GM18858 (cell line): ENCODE data around the gene DEPDC4.

ENCODE experiments used
- ATAC-seq: cut with Tn5 transposase; IDR thresholded peaks from one replicate; pipeline ENCODE4 v1.9.1; 2021; ENCODE audit not compliant: unreplicated experiment

DEPDC4 gene

GRCh38 chr12:100215209-100215608, 51.7 kb downstream of the DEPDC4 start:
- ATAC-seq: no peak

- no peak for ATAC-seq
Measured at GRCh38 chr12:100214518-100214917, 52.4 kb downstream of the DEPDC4 start.

GRCh38 chr12:100213016-100213891, 53.6 kb downstream of the DEPDC4 start:
- ATAC-seq: no peak

DNA sequence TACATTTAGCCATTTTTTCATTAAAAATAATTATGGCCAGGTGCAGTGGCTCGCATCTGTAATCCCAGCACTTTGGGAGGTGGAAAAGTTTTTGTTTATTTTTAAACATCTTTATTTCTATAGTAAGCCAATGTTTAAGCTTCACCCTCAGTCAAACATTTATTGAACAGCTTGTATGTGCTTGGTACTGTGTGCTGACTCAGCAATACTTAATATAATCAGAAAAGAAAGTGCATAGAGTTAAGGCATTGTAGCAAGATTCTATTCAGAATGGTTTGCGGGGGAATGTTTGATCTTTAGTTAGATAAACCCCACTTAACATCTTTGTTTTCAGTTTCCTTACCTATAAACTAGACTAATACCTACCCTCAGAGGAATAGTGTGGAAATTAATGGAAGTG, 55.2 kb downstream of the DEPDC4 start:
- no peak for ATAC-seq

GRCh38 chr12:100208834-100209233, 58.0 kb downstream of the DEPDC4 start:
- ATAC-seq: no peak

GRCh38 chr12:100207311-100207710, 59.6 kb downstream of the DEPDC4 start:
- ATAC-seq: no peak

DNA sequence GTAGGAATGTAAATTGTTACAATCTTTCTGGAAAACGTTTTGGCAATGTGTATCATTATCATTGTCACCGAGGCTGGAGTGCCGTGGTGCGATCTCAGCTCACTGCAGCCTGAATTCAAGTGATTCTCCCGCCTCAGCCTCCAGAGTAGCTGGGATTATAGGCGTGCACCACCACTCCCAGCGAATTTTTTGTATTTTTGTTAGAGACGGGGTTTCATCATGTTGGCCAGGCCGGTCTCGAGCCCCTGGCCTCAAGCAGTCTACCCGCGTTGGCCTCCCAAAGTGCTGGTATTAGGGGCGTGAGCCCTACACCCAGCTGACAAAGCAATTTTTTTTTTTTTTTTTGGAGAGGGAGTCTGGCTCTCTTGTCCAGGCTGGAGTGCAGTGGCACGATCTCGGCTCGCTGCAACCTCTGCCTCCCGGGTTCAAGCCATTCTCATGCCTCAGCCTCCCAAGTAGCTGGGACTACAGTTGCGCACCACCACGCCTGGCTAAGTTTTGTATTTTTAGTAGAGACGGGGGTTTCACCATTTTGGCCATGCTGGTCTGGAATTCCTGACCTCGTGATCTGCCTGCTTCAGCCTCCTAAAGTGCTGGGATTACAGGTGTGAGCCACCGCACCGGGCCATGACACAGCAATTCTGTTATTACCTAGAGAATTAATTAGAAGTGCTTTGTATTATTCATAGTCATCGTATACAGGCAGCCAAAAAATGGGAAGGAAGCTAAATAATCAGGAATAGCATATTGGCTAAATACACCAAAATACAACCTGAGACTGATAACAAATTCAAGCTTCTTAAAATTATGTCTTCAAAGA, 65.1 kb downstream of the DEPDC4 start:
- no peak for ATAC-seq

DNA sequence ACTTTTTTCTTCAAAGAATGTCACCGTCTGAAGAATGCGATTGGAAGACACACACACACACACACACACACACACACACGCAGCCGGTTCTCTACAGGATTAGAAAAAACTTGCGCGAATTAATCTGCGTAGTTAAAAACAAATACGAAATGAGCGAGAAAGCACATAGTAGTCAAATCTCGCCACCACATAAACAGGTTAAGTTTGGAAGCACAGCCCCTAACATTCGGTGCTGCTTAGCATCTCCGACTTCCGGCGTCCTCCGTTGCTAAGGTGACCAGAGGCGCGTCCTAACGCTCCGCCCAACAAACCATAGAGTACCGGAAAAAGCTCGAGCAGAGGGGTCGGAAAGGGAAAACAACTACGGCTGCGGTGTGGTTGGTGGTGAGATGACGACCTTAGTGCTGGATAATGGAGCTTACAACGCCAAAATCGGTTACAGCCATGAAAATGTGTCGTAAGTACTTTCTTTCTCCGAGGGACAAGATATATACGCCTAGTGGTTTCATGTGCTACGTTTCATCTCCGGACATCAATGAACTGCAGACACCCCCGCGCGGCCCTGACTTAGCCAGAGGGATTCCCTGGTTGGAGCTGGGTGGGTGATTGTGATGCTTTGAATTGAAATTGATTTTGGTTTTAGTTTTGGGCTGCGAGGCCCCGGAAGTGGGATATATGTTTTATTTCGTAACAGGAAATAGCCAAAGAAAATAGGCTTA, 66.3 kb downstream of the DEPDC4 start, which contains the start of gene ACTR6:
Gene ACTR6, plus strand, starts transcription at position 353 of the 719 bp plus-strand sequence. Its CDS starts 37 bp downstream, at position 390.
- ATAC-seq: peak; percentile 92

DNA sequence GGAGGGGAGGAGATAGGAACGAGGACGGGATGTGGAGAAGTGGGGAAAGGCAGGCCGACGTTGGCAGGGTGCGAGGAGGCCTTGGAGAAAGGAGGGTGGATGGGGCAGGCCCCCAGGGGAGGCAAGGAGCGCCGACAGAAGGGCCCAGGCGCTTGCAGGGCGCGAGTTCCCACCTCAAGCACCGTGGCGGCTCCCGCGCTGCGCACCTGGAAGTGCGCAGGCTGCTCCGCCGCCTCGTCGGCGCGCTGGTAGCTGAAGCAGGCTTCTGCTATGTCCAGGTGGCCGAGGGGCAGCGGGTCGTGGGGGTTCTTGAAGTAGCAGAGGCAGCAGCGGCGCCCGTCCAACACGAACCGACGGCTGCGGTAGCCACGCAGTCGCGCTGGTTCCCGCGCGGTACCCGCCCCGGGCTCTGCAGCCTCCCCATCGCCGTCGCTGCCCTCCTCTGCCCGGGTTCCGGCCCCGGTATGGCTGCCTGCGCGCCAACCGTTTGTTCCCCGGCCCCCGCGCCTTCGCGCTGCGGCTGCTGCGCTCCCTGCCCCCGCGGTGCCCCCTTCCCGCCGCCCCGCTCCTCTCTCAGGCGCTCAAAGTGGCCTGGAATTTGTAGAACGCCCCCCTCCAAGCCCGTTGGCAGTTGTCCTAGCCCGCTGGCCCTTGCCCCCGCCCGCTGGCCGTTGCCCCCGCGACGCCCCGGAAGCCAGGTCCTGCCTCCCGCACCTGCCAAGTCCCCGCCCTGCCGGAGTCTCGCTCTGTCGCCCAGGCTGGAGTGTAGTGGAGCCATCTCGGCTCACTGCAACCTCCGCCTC, 67.3 kb downstream of the DEPDC4 start:
- peak; percentile 45 for ATAC-seq

DNA sequence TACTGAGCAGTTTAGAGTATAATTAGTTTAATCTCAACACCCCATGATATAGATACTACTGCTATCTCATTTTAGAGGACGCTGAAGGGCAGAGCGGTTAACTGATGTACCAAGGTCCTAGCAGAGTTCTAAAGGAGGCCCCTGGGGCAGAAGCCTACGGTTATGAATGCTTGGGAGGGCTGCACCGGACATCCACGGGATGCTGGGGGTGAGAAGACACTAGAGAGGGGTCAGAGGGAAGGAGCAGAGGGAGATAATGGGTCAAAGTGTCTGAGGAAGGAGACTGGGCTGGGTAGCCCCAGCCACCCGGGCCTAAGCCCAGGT, 67.9 kb downstream of the DEPDC4 start:
- ATAC-seq: peak; percentile 2

DNA sequence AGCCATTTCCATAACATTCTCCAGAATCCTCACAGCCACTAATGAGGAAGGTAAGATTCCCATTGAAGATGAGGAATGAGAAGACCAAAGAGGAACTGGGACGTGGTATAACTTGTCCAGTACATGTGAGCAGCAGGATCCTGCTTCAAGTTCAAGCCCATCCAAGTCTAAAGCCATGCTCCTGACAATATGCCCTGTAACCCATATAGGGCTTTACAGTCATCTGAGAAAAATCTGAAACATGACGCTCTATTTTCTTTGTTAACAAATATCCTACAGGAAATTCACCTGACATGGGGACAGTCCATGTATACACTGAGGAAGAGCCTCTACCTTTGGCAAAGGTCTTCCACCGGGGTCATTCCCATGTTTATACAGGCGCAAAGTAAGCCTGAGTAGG, 69.4 kb downstream of the DEPDC4 start:
- no peak for ATAC-seq

GRCh38 chr12:100193085-100193484, 73.8 kb downstream of the DEPDC4 start:
- ATAC-seq: no peak
